OCI-LY1 (cell line): Measurements from ENCODE around the gene CDH13.

Source experiments
- H2AFZ ChIP-seq: fragments of 200-600 bp; sonication (generic), shearing (Covaris generic); 2 replicates; pipeline ENCODE4 v1.6.0; 2014; ENCODE audit warnings: antibody characterized with exemption, mild to moderate bottlenecking, low read length
- H3F3A ChIP-seq: fragments of 200-600 bp; sonication (generic), shearing (Covaris generic); 2 replicates; pipeline ENCODE4 v1.6.0; 2014; ENCODE audit warnings: mild to moderate bottlenecking, antibody characterized with exemption, low read length, moderate library complexity; ENCODE audit not compliant: insufficient read depth
- H3K27ac ChIP-seq: fragments of 200-600 bp; sonication (generic); 2 replicates; pipeline ENCODE4 v1.5.1; 2014; ENCODE audit warnings: low read length, mixed run types, mild to moderate bottlenecking, low read depth; ENCODE audit not compliant: poor library complexity, severe bottlenecking
- H3K27me3 ChIP-seq: fragments of 200-600 bp; sonication (generic); 2 replicates; pipeline ENCODE4 v1.6.0; 2014; ENCODE audit warnings: antibody characterized with exemption, mild to moderate bottlenecking, low read length, moderate library complexity; ENCODE audit not compliant: insufficient read depth
- H3K36me3 ChIP-seq: fragments of 200-600 bp; sonication (generic); 2 replicates; pipeline ENCODE4 v1.6.1; 2014; ENCODE audit warnings: mild to moderate bottlenecking, antibody characterized with exemption, low read length, moderate library complexity, mixed read lengths; ENCODE audit not compliant: insufficient read depth
- H3K4me1 ChIP-seq: fragments of 200-600 bp; sonication (generic); 2 replicates; pipeline ENCODE4 v1.5.1; 2014; ENCODE audit warnings: mild to moderate bottlenecking, low read length, moderate library complexity; ENCODE audit not compliant: insufficient read depth, severe bottlenecking
- H3K4me2 ChIP-seq: fragments of 200-600 bp; sonication (generic), shearing (Covaris generic); 2 replicates; pipeline ENCODE4 v1.6.1; 2014; ENCODE audit warnings: low read length
- H3K4me3 ChIP-seq: fragments of 200-600 bp; sonication (generic); 2 replicates; pipeline ENCODE4 v1.5.1; 2014; ENCODE audit warnings: low read length, low read depth, mild to moderate bottlenecking, mixed read lengths; ENCODE audit not compliant: poor library complexity, severe bottlenecking
- H3K79me2 ChIP-seq: fragments of 200-600 bp; shearing (Covaris generic); 2 replicates; pipeline ENCODE4 v1.6.1; 2016; ENCODE audit warnings: mixed run types, low read length, mixed read lengths; ENCODE audit not compliant: insufficient read depth
- H3K9ac ChIP-seq: fragments of 200-600 bp; sonication (generic), shearing (Covaris generic); 2 replicates; pipeline ENCODE4 v1.6.1; 2014; ENCODE audit warnings: mild to moderate bottlenecking, low read length, mixed read lengths
- H3K9me2 ChIP-seq: fragments of 200-600 bp; sonication (generic), shearing (Covaris generic); 2 replicates; pipeline ENCODE4 v1.6.1; 2014; ENCODE audit warnings: low read depth, mild to moderate bottlenecking, low read length, mixed read lengths
- H3K9me3 ChIP-seq: fragments of 200-600 bp; shearing (Covaris generic); 2 replicates; pipeline ENCODE4 v1.6.1; 2014; ENCODE audit warnings: low read length, mixed read lengths
- H4K20me1 ChIP-seq: fragments of 200-600 bp; sonication (generic), shearing (Covaris generic); 2 replicates; pipeline ENCODE4 v1.6.0; 2016; ENCODE audit warnings: mild to moderate bottlenecking, low read length; ENCODE audit not compliant: insufficient read depth
- CTCF ChIP-seq: fragments of 200-600 bp; sonication (generic), shearing (Covaris generic); IDR thresholded peaks from 2 replicates; pipeline ENCODE4 v1.5.1; 2017; ENCODE audit warnings: mild to moderate bottlenecking, antibody characterized with exemption, low read length, moderate library complexity, mixed read lengths
- EZH2 ChIP-seq: fragments of 200-600 bp; sonication (generic), shearing (Covaris generic); IDR thresholded peaks from 2 replicates; pipeline ENCODE4 v1.8.0; 2017; ENCODE audit warnings: borderline replicate concordance, mixed run types, mild to moderate bottlenecking, antibody characterized with exemption, low read length, moderate library complexity, mixed read lengths

The CDH13 gene

GRCh38 chr16:83779886-83780285, 1153.1 kb downstream of the CDH13 start:
- Histone ChIP-seq H3K9me2 (no peaks in the 10 kb centered on the region), H3K27me3 (no peaks in the 10 kb centered on the region), H4K20me1 (no peaks in the 10 kb centered on the region)

GRCh38 chr16:83785455-83785854, 1158.7 kb downstream of the CDH13 start:
- Histone ChIP-seq H3K79me2 (no peaks in the 10 kb centered on the region), H3F3A (no peaks in the 10 kb centered on the region)
- TF ChIP-seq CTCF (no peak), EZH2 (no peak)

More at GRCh38 chr16:83779886-83780285, 1153.1 kb downstream of the CDH13 start:
- Histone ChIP-seq H3K79me2 (no peaks in the 10 kb centered on the region), H3K9me3 (no peaks in the 10 kb centered on the region), H3K4me1 (no peaks in the 10 kb centered on the region), H3K9ac (no peak overlapping the region), H3F3A (no peaks in the 10 kb centered on the region), H2AFZ (no peak overlapping the region), H3K27ac (no peak overlapping the region), H3K36me3 (no peaks in the 10 kb centered on the region), H3K4me2 (no peak overlapping the region), H3K4me3 (no peak overlapping the region)
- no peak for TF ChIP-seq EZH2
- TF ChIP-seq CTCF = no peak

GRCh38 chr16:83789642-83790401, 1163.1 kb downstream of the CDH13 start:
- H3K4me1 ChIP-seq = no peaks in the 10 kb centered on the region
- H3K9ac ChIP-seq = no peak overlapping the region
- no peak overlapping the region for H3K4me2 ChIP-seq
- no peaks in the 10 kb centered on the region for H3K36me3 ChIP-seq
- H3K27ac ChIP-seq = no peak overlapping the region
- 0 out of 2 replicates have a peak, but pooled peaks cover 4% of the 10 kb centered on the region for H3K27me3 ChIP-seq
- no peaks in the 10 kb centered on the region for H3K9me2 ChIP-seq
- H3F3A ChIP-seq = no peaks in the 10 kb centered on the region
- no peaks in the 10 kb centered on the region for H3K79me2 ChIP-seq
- TF ChIP-seq EZH2 (no peak), CTCF (no peak)
- H3K4me3 ChIP-seq = no peak overlapping the region
- H2AFZ ChIP-seq = no peak overlapping the region
- H3K9me3 ChIP-seq = no peaks in the 10 kb centered on the region
- H4K20me1 ChIP-seq = no peaks in the 10 kb centered on the region

More at GRCh38 chr16:83785455-83785854, 1158.7 kb downstream of the CDH13 start:
- Histone ChIP-seq H3K27me3 (0 out of 2 replicates have a peak, but pooled peaks cover 4% of the 10 kb centered on the region), H3K4me3 (no peak overlapping the region), H4K20me1 (no peaks in the 10 kb centered on the region), H3K27ac (no peak overlapping the region), H3K4me1 (no peaks in the 10 kb centered on the region), H3K4me2 (no peak overlapping the region), H3K9me2 (no peaks in the 10 kb centered on the region), H3K9me3 (no peaks in the 10 kb centered on the region), H3K9ac (no peak overlapping the region), H2AFZ (no peak overlapping the region), H3K36me3 (no peaks in the 10 kb centered on the region)
